HEK293T (cell line): Measurements from ENCODE around the gene KIF12.

Experiments
- NFRKB ChIP-seq: fragments of 450-650 bp; IDR thresholded peaks from 2 replicates; pipeline ENCODE4 v1.6.1; 2016; ENCODE audit warnings: mild to moderate bottlenecking, moderate library complexity
- ZNF384 ChIP-seq: fragments of 450-650 bp; IDR thresholded peaks from 2 replicates; pipeline ENCODE4 v1.6.1; 2016

- TF ChIP-seq ZNF384 (no peak), NFRKB (no peak)
Observed at GRCh38 chr9:114050646-114051045, 48.4 kb downstream of the KIF12 start.
